Gastrocnemius medialis (tissue), 4 donors: ENCODE results near the gene CLDN6.

Experiments
- POLR2A ChIP-seq, 2 donors: fragments of 450-650 bp; IDR thresholded peaks; one replicate each; pipeline ENCODE4 v1.6.1; 2017; ENCODE audit warnings: antibody characterized with exemption in 2 of 2, mild to moderate bottlenecking in 2 of 2, moderate library complexity in 2 of 2
- TF ChIP-seq, protein P1 (sequence below), 5 experiments: fragments of 450-650 bp in 3 of 5; fragments of 200-600 bp in 2 of 5; sonication (generic) in 2 of 5; IDR thresholded peaks in 4 of 5; conservative IDR thresholded peaks in 1 of 5; 1 replicate in 4 of 5; 2 replicates in 1 of 5; pipeline ENCODE4 v1.5.1; 2016 to 2019; ENCODE audit warnings: antibody characterized with exemption in 5 of 5, mild to moderate bottlenecking in 3 of 5, moderate library complexity in 3 of 5

DNA sequence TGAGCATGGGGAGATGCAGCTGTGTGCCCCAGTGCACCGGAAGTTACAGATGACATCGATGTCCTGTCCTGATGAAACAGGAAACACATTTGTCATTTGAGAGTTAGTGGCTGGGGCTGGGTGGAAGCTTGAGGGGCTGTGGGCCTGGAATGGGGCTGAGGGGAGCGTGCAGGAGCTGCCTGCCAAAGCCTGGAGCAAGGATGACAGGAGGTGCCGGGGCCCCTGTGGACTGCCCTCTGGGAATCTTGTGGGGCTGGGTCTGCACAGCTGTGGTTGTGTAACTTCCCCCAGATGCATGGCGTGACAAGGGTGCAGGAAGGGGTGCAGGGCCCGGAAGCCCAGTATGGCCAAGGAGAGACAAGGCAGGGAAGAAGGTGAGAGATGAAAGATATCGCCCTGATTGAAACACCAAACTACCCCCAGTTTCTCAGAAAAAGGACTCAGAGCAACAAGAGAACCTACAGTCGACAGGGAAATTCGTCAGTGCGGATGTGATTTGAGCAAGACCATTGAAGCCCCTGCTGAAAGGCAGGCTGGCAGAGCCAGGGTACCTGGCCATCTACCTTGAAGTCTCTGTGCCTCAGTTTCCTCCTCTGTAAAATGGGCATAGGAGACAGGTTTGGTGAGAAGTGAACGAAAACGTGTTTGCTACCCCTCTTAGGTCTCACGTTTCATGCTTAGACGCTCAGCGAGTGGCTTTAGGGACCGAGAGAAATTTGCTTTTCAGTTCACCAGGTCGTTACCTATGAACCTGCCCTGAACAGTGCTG is 37.2 kb upstream of the CLDN6 start:
- TF ChIP-seq, protein P1, sequence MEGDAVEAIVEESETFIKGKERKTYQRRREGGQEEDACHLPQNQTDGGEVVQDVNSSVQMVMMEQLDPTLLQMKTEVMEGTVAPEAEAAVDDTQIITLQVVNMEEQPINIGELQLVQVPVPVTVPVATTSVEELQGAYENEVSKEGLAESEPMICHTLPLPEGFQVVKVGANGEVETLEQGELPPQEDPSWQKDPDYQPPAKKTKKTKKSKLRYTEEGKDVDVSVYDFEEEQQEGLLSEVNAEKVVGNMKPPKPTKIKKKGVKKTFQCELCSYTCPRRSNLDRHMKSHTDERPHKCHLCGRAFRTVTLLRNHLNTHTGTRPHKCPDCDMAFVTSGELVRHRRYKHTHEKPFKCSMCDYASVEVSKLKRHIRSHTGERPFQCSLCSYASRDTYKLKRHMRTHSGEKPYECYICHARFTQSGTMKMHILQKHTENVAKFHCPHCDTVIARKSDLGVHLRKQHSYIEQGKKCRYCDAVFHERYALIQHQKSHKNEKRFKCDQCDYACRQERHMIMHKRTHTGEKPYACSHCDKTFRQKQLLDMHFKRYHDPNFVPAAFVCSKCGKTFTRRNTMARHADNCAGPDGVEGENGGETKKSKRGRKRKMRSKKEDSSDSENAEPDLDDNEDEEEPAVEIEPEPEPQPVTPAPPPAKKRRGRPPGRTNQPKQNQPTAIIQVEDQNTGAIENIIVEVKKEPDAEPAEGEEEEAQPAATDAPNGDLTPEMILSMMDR (IDR thresholded peaks at IDR 0.05 in 4 of 5, conservative IDR thresholded peaks at IDR 0.05 in 1 of 5): no peak
- TF ChIP-seq POLR2A (IDR thresholded peaks at IDR 0.05): no peak
